Stomach (tissue), 9 donors: ENCODE data around the gene PIEZO1. TPM values are rescaled to one million over a fixed set of nuclear protein-coding genes. Genes with fewer than 3 reads are reported as not detected.
"Not testable (repeated sequence)": the region's sequence is repeated elsewhere in the genome, so short reads cannot be mapped to it uniquely, and the experiment has no call there.

Experiments used
- DNase-seq, 2 donors: peaks; one replicate each; pipeline versions ENCODE4 v3.0.0 to v3.0.0-alpha.2; 2013 to 2019
- H3K27ac ChIP-seq, 5 donors: fragments of 200-600 bp in 4 of 5; sonication (generic) in 4 of 5; one replicate each; pipeline ENCODE4 v1.5.1; 2013 to 2019; ENCODE audit warnings: mild to moderate bottlenecking in 1 of 5, moderate library complexity in 1 of 5
- H3K27me3 ChIP-seq, 3 donors: fragments of 200-600 bp; sonication (generic); one replicate each; pipeline ENCODE4 v1.5.1; 2017 to 2019; ENCODE audit warnings: mixed run types in 1 of 3
- H3K36me3 ChIP-seq, 4 donors: fragments of 200-600 bp; sonication (generic); 1 replicate in 3 of 4; 2 replicates in 1 of 4; pipeline ENCODE4 v1.5.1; 2016 to 2019
- H3K4me1 ChIP-seq, 4 donors: fragments of 200-600 bp; sonication (generic); one replicate each; pipeline ENCODE4 v1.5.1; 2016 to 2019
- H3K4me3 ChIP-seq, 4 donors: fragments of 200-600 bp; sonication (generic) in 3 of 4; one replicate each; pipeline ENCODE4 v1.5.1; 2016 to 2019; ENCODE audit warnings: mild to moderate bottlenecking in 1 of 4
- H3K9me3 ChIP-seq, 4 donors: fragments of 200-600 bp; sonication (generic); one replicate each; pipeline ENCODE4 v1.5.1; 2016 to 2019
- CTCF ChIP-seq, 7 experiments: fragments of 450-650 bp in 4 of 7; fragments of 200-600 bp in 3 of 7; sonication (generic) in 3 of 7; IDR thresholded peaks; one replicate each; pipeline ENCODE4 v1.5.1; 2016 to 2019; ENCODE audit warnings: antibody characterized with exemption in 7 of 7, control low read depth in 2 of 7, mild to moderate bottlenecking in 1 of 7
- EP300 ChIP-seq: sonication (generic); formaldehyde crosslinking; IDR thresholded peaks from one replicate; pipeline ENCODE4 v1.6.1; 2017; ENCODE audit warnings: antibody characterized with exemption
- POLR2A ChIP-seq, 4 donors: fragments of 450-650 bp; IDR thresholded peaks; one replicate each; pipeline ENCODE4 v1.6.1; 2016; ENCODE audit warnings: antibody characterized with exemption in 4 of 4, control low read depth in 2 of 4, mild to moderate bottlenecking in 1 of 4, moderate library complexity in 1 of 4
- POLR2AphosphoS5 ChIP-seq, 3 donors: sonication (generic); formaldehyde crosslinking; IDR thresholded peaks; one replicate each; pipeline ENCODE4 v1.6.1; 2016; ENCODE audit warnings: antibody characterized with exemption in 3 of 3
- WGBS, 5 donors: extraction: QIAGEN DNeasy Blood & Tissue Kit in 3 of 5; methylation state at CpG; one replicate each; pipeline versions ENCODE4 v1.1.5 to v1.1.7; 2013 to 2018; 5-methylcytosine and 5-hydroxymethylcytosine counted together
- intact Hi-C: fragments of 100-400 bp; cut with DNase I; formaldehyde crosslinking; loops from one replicate; pipeline ENCODE4 v1.15.1; 2023; ENCODE audit warnings: low total_unique reads
- polyA plus RNA-seq, 3 donors: library from polyadenylated mRNA; stranded (reverse); fragments of 200-250 nt; gene quantifications; one replicate each; pipeline ENCODE4 v1.2.3, GENCODE V29; 2013
- total RNA-seq, 5 donors: library from RNA; depleted of rRNA; stranded (reverse); fragments of >200 nt; gene quantifications; one replicate each; pipeline versions ENCODE4 v1.1.0 to v1.2.3, GENCODE V29; 2014 to 2016
- donor health status: healthy with polysubstance abuse.
- donor health status: Bipolar disorder and iron deficiency.
- donor health status: healthy.

Gene PIEZO1
- total and polyA plus RNA-seq, 8 donors, result 43.7 to 171 (median 115) TPM

- TF ChIP-seq CTCF (IDR thresholded peaks at IDR 0.05) (no peak), POLR2AphosphoS5 (IDR thresholded peaks at IDR 0.05) (no peak), POLR2A (IDR thresholded peaks at IDR 0.05) (no peak)
- intact Hi-C loops, result no loop called here
- Histone ChIP-seq H3K27ac (no peak overlapping the region), H3K4me1 (peaks cover 0 to 47% (median 8%) of the 10 kb centered on the region in 4 donors), H3K4me3 (no peak overlapping the region), H3K36me3 (no peaks in the 10 kb centered on the region), H3K9me3 (no peaks in the 10 kb centered on the region), H3K27me3 (peaks cover 0 to 51% (median 25%) of the 10 kb centered on the region in 3 donors)
- no peak for DNase-seq
- 63 to 78% (median 70%) methylated on average over 6 to 13 of the region's 13 CpGs for WGBS, 5 donors
These were observed 7.1 kb upstream of the PIEZO1 start for GRCh38 chr16:88792078-88792550.

GRCh38 chr16:88790312-88791211 is 5.5 kb upstream of the PIEZO1 start:
- peaks cover 0 to 41% (median 25%) of the 10 kb centered on the region in 3 donors for H3K27me3 ChIP-seq
- DNase-seq, result peak; percentile 58 to 64
- no peak overlapping the region for H3K4me3 ChIP-seq
- no peaks in the 10 kb centered on the region for H3K9me3 ChIP-seq
- intact Hi-C loops, result no loop called here
- TF ChIP-seq EP300 (no peak), POLR2A (IDR thresholded peaks at IDR 0.05) (no peak), POLR2AphosphoS5 (IDR thresholded peaks at IDR 0.05) (no peak), CTCF (IDR thresholded peaks at IDR 0.05) (no peak)
- no peaks in the 10 kb centered on the region for H3K36me3 ChIP-seq
- WGBS, 5 donors, result 26 to 34% (median 27%) methylated on average over 11 to 24 of the region's 24 CpGs
- peak overlapping the region; percentile 9 to 60 (median 43) for H3K27ac ChIP-seq
- peaks cover 2 to 50% (median 11%) of the 10 kb centered on the region in 4 donors for H3K4me1 ChIP-seq

- Histone ChIP-seq H3K9me3 (no peaks in the 10 kb centered on the region), H3K4me3 (no peak overlapping the region), H3K27me3 (peaks cover 0 to 41% (median 25%) of the 10 kb centered on the region in 3 donors), H3K27ac (no peak overlapping the region), H3K4me1 (peaks cover 3 to 51% (median 14%) of the 10 kb centered on the region in 4 donors), H3K36me3 (no peaks in the 10 kb centered on the region)
- WGBS, 5 donors, result 73 to 90% (median 79%) methylated on average over 7 of the region's 7 CpGs
- intact Hi-C loops, result loop anchor here (5.0 kb wide), 1 partner anchor 47 kb away; no protein-coding TSS in a partner anchor
- peak in 1 of 2 donors; percentile 56 for DNase-seq
- TF ChIP-seq POLR2AphosphoS5 (IDR thresholded peaks at IDR 0.05), result no peak
- TF ChIP-seq EP300, result no peak
- no peak for TF ChIP-seq CTCF (IDR thresholded peaks at IDR 0.05)
- no peak for TF ChIP-seq POLR2A (IDR thresholded peaks at IDR 0.05)
These were observed 4.6 kb upstream of the PIEZO1 start for GRCh38 chr16:88789594-88789993.

GRCh38 chr16:88788749-88789148 is 3.7 kb upstream of the PIEZO1 start:
- not testable (repeated sequence) for H3K36me3 ChIP-seq, DNase-seq, H3K9me3 ChIP-seq, H3K4me3 ChIP-seq, H3K27ac ChIP-seq
- Histone ChIP-seq H3K27me3 (peaks cover 0 to 36% (median 22%) of the 10 kb centered on the region in 3 donors), H3K4me1 (peaks cover 8 to 49% (median 20%) of the 10 kb centered on the region in 4 donors)
- intact Hi-C loops, result loop anchor here (5.0 kb wide), 1 partner anchor 46 kb away; no protein-coding TSS in a partner anchor
- WGBS, 5 donors, result 93 to 96% (median 95%) methylated on average over 5 to 8 of the region's 8 CpGs
